ENCODE measurements around the gene SLC4A2.

The SLC4A2 gene

DNA sequence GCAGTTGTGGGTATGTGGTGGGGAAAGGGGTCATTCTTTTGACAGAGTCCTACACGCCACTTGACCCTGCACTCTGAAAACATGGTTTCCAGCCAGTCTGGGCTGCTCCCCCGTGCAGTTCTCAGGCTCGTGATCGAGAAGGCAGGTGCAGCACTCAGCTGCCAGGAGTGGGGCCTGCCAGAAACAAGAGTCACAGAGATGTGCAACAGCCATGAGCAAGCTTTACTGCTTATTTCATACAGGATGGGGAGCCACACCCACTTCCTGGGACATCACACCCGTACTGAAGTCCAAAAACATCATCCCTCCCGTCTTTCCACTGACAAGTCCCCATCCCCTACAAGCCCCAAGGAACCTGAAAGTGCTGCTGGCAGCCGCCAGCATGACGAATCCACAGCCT, 44.4 kb upstream of the SLC4A2 start:
- Histone ChIP-seq H3K4me3 (ENCODE audit: low read length in 2 of 2) (no peak overlapping the region), H3K9ac (ENCODE audit: low read length in 2 of 2) (no peak overlapping the region), H3K27me3 (ENCODE audit: control insufficient read depth in 1 of 2, insufficient read depth in 2 of 2, low read length in 2 of 2) (peaks cover 45 to 59% of the 10 kb centered on the region in 2 donors), H3K36me3 (ENCODE audit: control insufficient read depth in 2 of 2, insufficient read depth in 2 of 2, low read length in 2 of 2) (no peaks in the 10 kb centered on the region), H3K4me1 (ENCODE audit: control insufficient read depth, insufficient read depth, low read length) (peaks cover 35% of the 10 kb centered on the region), H3K27ac (ENCODE audit: low read length) (no peak overlapping the region), H3K9me3 (ENCODE audit: control insufficient read depth in 2 of 2, low read length in 2 of 2) (no peaks in the 10 kb centered on the region)

DNA sequence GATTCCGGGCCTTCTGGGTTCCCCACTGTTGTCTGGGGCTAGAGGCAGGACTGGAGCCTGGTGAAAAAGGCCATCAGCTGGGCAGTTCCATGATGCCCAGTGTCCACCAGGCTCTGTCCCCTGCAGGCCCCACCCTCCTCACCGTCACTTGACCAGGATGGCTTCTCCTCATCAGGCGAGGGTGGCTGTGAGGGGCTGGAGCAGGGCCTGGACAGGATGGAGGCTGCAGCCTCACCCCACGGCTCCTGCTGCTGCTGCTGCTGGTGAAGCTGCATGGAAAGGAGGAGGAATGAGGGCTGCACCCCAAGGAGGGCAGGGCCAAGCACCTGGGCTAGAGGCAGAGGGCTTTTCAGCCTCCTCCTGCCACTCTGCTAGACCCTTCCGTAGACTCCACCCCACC, 43.4 kb upstream of the SLC4A2 start:
- Histone ChIP-seq H3K9ac (ENCODE audit: low read length in 2 of 2) (no peak overlapping the region), H3K4me1 (ENCODE audit: control insufficient read depth, insufficient read depth, low read length) (peaks cover 33% of the 10 kb centered on the region), H3K9me3 (ENCODE audit: control insufficient read depth in 2 of 2, low read length in 2 of 2) (no peaks in the 10 kb centered on the region), H3K4me3 (ENCODE audit: low read length in 2 of 2) (no peak overlapping the region), H3K27ac (ENCODE audit: low read length) (no peak overlapping the region), H3K36me3 (ENCODE audit: control insufficient read depth in 2 of 2, insufficient read depth in 2 of 2, low read length in 2 of 2) (no peaks in the 10 kb centered on the region), H3K27me3 (ENCODE audit: control insufficient read depth in 1 of 2, insufficient read depth in 2 of 2, low read length in 2 of 2) (peaks cover 47 to 63% of the 10 kb centered on the region in 2 donors)

DNA sequence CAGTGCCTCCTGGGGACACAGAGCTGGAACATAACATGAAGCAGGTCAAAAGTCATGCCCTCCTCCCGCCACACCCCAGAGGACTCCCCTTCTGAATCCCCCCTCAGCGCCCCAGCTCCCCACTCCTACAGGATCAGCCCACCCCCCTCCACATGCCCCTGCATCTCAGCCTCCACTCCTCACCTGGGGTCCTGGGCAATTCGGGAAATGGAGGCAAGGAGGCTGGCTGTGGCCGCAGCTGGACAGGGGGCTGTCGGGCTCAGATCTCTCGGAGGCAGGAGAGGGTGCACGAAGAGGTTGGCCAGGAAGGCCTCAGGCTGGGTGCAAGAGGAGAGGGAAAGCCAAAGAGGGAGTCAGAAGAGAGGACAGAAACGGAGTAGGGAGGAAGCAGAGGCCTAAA, 42.9 kb upstream of the SLC4A2 start:
- Histone ChIP-seq H3K4me1 (ENCODE audit: control insufficient read depth, insufficient read depth, low read length) (peaks cover 33% of the 10 kb centered on the region), H3K27ac (ENCODE audit: low read length) (no peak overlapping the region), H3K9me3 (ENCODE audit: control insufficient read depth in 2 of 2, low read length in 2 of 2) (no peaks in the 10 kb centered on the region), H3K36me3 (ENCODE audit: control insufficient read depth in 2 of 2, insufficient read depth in 2 of 2, low read length in 2 of 2) (no peaks in the 10 kb centered on the region), H3K27me3 (ENCODE audit: control insufficient read depth in 1 of 2, insufficient read depth in 2 of 2, low read length in 2 of 2) (peaks cover 47 to 63% of the 10 kb centered on the region in 2 donors), H3K4me3 (ENCODE audit: low read length in 2 of 2) (no peak overlapping the region), H3K9ac (ENCODE audit: low read length in 2 of 2) (no peak overlapping the region)

DNA sequence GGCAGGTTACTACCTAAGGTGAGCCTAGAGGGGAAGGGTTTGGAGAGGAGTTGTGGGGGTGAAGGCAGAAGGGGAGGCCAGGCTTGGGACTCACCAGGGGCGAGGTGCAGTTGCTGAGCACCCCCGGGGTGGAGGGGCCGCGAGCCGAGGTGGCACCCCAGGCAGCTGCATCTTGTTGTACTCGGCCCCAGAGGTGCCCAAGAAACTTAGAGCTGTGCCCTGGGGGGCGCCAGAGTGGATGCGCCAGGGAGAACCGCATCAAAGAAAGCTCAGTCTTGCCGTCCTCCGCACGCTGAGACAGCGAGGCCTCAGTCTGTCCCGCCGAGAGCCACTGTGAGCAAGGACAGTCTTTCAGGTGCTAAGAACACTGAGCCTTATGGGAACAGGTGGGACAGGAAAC, 42.4 kb upstream of the SLC4A2 start:
- Histone ChIP-seq H3K4me3 (ENCODE audit: low read length in 2 of 2) (no peak overlapping the region), H3K9ac (ENCODE audit: low read length in 2 of 2) (no peak overlapping the region), H3K4me1 (ENCODE audit: control insufficient read depth, insufficient read depth, low read length) (peaks cover 33% of the 10 kb centered on the region), H3K27ac (ENCODE audit: low read length) (no peak overlapping the region), H3K36me3 (ENCODE audit: control insufficient read depth in 2 of 2, insufficient read depth in 2 of 2, low read length in 2 of 2) (no peaks in the 10 kb centered on the region), H3K9me3 (ENCODE audit: control insufficient read depth in 2 of 2, low read length in 2 of 2) (no peaks in the 10 kb centered on the region), H3K27me3 (ENCODE audit: control insufficient read depth in 1 of 2, insufficient read depth in 2 of 2, low read length in 2 of 2) (peaks cover 45 to 63% of the 10 kb centered on the region in 2 donors)

DNA sequence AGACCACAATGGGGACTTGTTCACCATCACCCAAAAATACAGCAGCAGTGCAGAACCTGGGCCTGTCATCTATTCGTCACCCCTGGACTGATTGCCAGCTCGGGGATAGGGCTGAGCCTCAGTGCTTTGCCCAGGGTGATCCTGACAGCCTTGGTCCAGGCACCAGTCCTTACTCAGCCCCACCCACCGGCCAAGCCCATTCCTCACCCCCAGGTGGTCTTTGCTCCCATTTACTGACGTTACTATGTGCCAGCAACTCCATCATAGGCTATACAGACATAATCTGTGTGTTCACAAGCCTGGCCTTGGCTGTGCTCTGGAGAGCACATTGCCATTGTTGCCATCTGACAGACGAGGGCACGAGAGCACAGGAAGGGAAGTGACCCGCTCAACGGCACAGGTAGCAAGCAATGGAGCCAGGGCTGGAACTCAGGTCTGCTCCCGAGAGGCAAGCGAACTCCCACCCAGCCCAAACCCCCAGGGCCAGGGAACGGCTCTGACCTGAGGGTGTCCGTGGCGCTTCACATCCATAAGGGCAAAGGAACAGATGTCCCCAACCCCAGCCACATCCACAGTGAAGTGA, 41.9 kb upstream of the SLC4A2 start:
- Histone ChIP-seq H3K4me3 (ENCODE audit: low read length in 2 of 2) (no peak overlapping the region), H3K36me3 (ENCODE audit: control insufficient read depth in 2 of 2, insufficient read depth in 2 of 2, low read length in 2 of 2) (no peaks in the 10 kb centered on the region), H3K27me3 (ENCODE audit: control insufficient read depth in 1 of 2, insufficient read depth in 2 of 2, low read length in 2 of 2) (peaks cover 42 to 59% of the 10 kb centered on the region in 2 donors), H3K9me3 (ENCODE audit: control insufficient read depth in 2 of 2, low read length in 2 of 2) (no peaks in the 10 kb centered on the region), H3K4me1 (ENCODE audit: control insufficient read depth, insufficient read depth, low read length) (peaks cover 33% of the 10 kb centered on the region), H3K9ac (ENCODE audit: low read length in 2 of 2) (no peak overlapping the region), H3K27ac (ENCODE audit: low read length) (no peak overlapping the region)

DNA sequence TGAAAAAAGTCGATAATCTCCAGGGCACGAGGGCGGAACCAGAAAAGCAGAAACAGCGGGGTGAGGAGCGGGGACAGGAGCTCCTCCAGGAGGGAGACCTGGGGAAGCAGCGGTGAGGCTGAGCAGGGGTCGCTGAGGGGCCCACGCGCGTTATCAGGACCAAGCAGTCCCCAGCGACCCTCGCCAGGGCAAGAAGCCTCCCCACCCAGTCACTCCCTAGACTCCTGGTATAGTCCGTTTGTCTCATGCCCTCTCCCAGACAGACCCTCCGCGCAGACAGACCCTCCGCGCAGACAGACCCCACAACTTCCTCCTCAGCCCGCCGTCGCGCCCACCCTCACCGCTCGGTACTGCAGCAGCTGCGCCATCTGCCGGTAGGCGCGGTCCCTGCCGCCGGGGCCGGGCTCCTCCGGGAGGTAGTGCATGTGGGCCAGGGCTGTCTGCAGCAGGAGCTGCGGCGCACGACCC, 41.4 kb upstream of the SLC4A2 start:
- H3K27me3 ChIP-seq (ENCODE audit: control insufficient read depth in 1 of 2, insufficient read depth in 2 of 2, low read length in 2 of 2), result peaks cover 41 to 54% of the 10 kb centered on the region in 2 donors
- H3K27ac ChIP-seq (ENCODE audit: low read length), result no peak overlapping the region
- H3K4me3 ChIP-seq (ENCODE audit: low read length in 2 of 2), result peak overlapping the region; percentile 57 to 58
- no peaks in the 10 kb centered on the region for H3K9me3 ChIP-seq (ENCODE audit: control insufficient read depth in 2 of 2, low read length in 2 of 2)
- H3K4me1 ChIP-seq (ENCODE audit: control insufficient read depth, insufficient read depth, low read length), result peaks cover 27% of the 10 kb centered on the region
- no peaks in the 10 kb centered on the region for H3K36me3 ChIP-seq (ENCODE audit: control insufficient read depth in 2 of 2, insufficient read depth in 2 of 2, low read length in 2 of 2)
- no peak overlapping the region for H3K9ac ChIP-seq (ENCODE audit: low read length in 2 of 2)

DNA sequence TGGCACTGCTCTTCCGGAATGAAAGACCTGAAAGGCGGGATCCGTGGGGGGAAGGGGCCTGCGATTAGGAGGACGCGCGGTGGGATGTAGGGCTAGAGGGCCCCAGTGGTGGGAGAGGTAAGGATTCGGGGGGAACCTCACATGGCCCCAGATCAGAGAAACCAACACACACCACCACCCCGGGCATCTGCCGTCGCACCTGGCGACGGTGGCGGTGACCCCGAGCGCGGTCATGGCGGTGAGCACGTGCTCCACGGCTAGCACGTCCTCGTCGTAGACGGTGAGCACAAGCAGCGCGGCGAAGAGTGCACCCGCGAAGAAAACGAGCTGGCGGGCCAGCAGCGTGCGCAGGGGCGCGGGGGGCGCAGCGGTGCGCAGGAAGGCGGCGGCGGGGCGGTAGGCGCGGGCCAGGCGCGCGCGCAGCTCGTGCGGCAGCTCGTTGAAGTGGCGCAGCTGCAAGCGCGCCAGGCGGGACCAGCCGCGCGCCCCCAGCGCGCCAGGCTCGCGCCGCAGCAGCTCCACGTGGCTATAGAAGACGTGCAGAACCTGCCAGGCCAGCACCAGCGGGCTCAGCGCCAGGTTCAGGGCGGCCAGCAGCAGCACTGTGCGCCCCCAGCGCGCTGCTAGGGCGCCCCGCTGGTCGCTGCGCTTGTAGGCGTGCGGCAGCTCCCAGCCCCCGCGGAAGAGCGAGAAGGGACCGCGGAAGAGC, 40.8 kb upstream of the SLC4A2 start:
- H3K4me3 ChIP-seq (ENCODE audit: low read length in 2 of 2), result peak overlapping the region; percentile 57 to 58
- H3K9ac ChIP-seq (ENCODE audit: low read length in 2 of 2), result no peak overlapping the region
- no peak overlapping the region for H3K27ac ChIP-seq (ENCODE audit: low read length)

DNA sequence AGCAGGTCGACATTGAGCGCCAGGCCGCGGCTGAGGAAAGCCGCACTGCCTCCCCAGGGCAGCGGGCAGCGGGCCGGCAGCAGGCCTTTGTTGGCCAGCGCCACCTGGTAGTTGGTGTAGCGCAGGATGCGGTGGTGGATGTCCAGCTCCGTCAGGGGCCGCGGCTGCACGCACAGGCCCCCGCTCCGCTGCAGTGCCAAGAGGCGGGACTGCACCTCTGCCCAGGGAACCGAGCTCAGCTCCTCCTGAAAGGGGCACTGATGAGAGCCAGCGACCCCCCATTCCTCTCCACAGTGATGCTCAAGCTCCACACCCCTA, 40.3 kb upstream of the SLC4A2 start:
- Histone ChIP-seq H3K9ac (ENCODE audit: low read length in 2 of 2) (no peak overlapping the region), H3K27me3 (ENCODE audit: control insufficient read depth in 1 of 2, insufficient read depth in 2 of 2, low read length in 2 of 2) (peaks cover 40 to 46% of the 10 kb centered on the region in 2 donors), H3K27ac (ENCODE audit: low read length) (no peak overlapping the region), H3K9me3 (ENCODE audit: control insufficient read depth in 2 of 2, low read length in 2 of 2) (no peaks in the 10 kb centered on the region), H3K4me3 (ENCODE audit: low read length in 2 of 2) (peak overlapping the region in 1 of 2 donors; percentile 58), H3K4me1 (ENCODE audit: control insufficient read depth, insufficient read depth, low read length) (peaks cover 18% of the 10 kb centered on the region), H3K36me3 (ENCODE audit: control insufficient read depth in 2 of 2, insufficient read depth in 2 of 2, low read length in 2 of 2) (no peaks in the 10 kb centered on the region)

More for the DNA sequence above, 40.8 kb upstream of the SLC4A2 start:
- H3K4me1 ChIP-seq (ENCODE audit: control insufficient read depth, insufficient read depth, low read length), result peaks cover 23% of the 10 kb centered on the region
- peaks cover 41 to 51% of the 10 kb centered on the region in 2 donors for H3K27me3 ChIP-seq (ENCODE audit: control insufficient read depth in 1 of 2, insufficient read depth in 2 of 2, low read length in 2 of 2)
- H3K9me3 ChIP-seq (ENCODE audit: control insufficient read depth in 2 of 2, low read length in 2 of 2), result no peaks in the 10 kb centered on the region
- no peaks in the 10 kb centered on the region for H3K36me3 ChIP-seq (ENCODE audit: control insufficient read depth in 2 of 2, insufficient read depth in 2 of 2, low read length in 2 of 2)

DNA sequence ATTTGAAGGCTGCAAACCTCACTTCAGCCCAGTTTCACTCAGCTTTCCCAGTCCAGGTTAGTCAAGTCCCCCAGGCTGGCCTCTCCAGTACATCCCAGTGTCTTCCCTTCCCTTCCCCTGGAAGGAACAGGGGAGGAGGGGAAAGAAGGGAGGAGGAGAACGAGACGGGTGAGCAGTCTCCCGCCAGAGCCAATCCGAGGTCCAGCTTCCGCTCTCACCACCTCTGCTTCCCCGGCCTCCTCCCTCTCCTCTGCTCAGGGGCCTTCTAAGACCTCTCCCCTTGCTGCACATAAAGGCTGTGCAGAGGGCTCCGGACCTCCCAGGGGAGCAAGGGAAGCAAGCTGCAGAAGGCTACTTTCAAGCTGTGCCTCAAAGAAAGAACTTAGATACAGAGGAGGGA, 39.2 kb upstream of the SLC4A2 start:
- no peak overlapping the region for H3K4me3 ChIP-seq (ENCODE audit: low read length in 2 of 2)
- H3K9ac ChIP-seq (ENCODE audit: low read length in 2 of 2), result no peak overlapping the region
- H3K9me3 ChIP-seq (ENCODE audit: control insufficient read depth in 2 of 2, low read length in 2 of 2), result no peaks in the 10 kb centered on the region
- peaks cover 16% of the 10 kb centered on the region for H3K4me1 ChIP-seq (ENCODE audit: control insufficient read depth, insufficient read depth, low read length)
- H3K27me3 ChIP-seq (ENCODE audit: control insufficient read depth in 1 of 2, insufficient read depth in 2 of 2, low read length in 2 of 2), result peaks cover 35 to 39% of the 10 kb centered on the region in 2 donors
- no peaks in the 10 kb centered on the region for H3K36me3 ChIP-seq (ENCODE audit: control insufficient read depth in 2 of 2, insufficient read depth in 2 of 2, low read length in 2 of 2)
- H3K27ac ChIP-seq (ENCODE audit: low read length), result no peak overlapping the region

DNA sequence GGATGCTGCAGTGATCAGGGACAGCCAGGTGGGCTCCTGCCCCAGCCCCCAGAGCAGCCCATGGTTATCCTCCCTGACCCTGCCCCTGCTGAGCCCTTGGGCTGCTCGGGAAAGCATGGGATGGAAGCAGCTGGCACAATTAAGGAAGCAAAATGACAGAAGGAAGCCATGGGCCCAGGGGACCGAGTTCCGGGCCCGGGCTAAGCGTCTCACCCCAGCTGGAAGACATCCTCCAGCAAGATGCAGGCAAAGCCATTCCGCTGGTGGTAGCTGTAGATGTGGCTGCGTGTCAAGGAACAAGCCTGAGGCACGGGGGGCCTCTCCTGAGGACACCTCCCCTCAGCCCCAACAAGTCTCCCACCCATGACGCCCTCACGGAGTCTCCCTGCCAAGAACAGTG, 36.2 kb upstream of the SLC4A2 start:
- Histone ChIP-seq H3K4me1 (ENCODE audit: control insufficient read depth, insufficient read depth, low read length) (peaks cover 16% of the 10 kb centered on the region), H3K9ac (ENCODE audit: low read length in 2 of 2) (no peak overlapping the region)

DNA sequence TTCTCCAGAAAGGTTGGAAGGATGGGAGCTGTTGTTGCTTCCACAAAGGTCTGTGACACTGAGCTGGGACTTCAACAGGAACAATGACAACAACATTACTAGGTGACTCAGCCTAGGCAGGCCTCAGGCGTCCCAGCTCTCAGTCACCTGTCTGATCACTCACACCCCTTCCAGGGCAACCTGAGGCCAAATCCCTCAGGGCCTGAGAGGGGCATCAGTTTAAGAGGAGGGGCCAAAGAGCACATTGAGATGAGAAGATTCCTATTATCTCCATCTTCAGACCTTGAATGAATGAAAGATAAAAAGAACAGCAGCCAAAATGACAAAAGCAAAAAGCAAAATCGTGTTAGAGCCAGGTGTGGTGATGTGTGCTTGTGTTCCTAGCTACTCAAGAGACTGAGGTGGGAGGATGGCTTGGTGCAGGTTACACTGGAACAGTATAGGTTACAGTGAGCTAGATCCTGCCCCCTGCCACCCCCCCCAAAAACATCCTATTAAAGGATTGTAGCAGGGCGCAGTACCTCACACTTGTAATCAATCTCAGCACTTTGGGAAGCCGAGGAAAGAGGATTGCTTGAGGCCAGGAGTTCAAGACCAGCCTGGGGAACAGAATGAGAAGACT, 34.8 kb upstream of the SLC4A2 start, which contains the start of gene ATG9B:
TSS of gene ATG9B (minus strand) at position 60 of the 622 bp plus-strand sequence. CDS start 71 bp downstream, outside the sequence.
- H3K4me3 ChIP-seq (ENCODE audit: low read length in 2 of 2), result no peak within 1 kb of the TSS
- no peak within 1 kb of the TSS for H3K9ac ChIP-seq (ENCODE audit: low read length in 2 of 2)
- no peaks in the 10 kb centered on the region for H3K36me3 ChIP-seq (ENCODE audit: control insufficient read depth in 2 of 2, insufficient read depth in 2 of 2, low read length in 2 of 2)
- H3K4me1 ChIP-seq (ENCODE audit: control insufficient read depth, insufficient read depth, low read length), result peaks cover 14% of the 10 kb centered on the region
- H3K27ac ChIP-seq (ENCODE audit: low read length), result no peak within 1 kb of the TSS
- H3K27me3 ChIP-seq (ENCODE audit: control insufficient read depth in 1 of 2, insufficient read depth in 2 of 2, low read length in 2 of 2), result peaks cover 2 to 5% of the 10 kb centered on the region in 2 donors
- no peaks in the 10 kb centered on the region for H3K9me3 ChIP-seq (ENCODE audit: control insufficient read depth in 2 of 2, low read length in 2 of 2)

More for the DNA sequence above, 36.2 kb upstream of the SLC4A2 start:
- Histone ChIP-seq H3K9me3 (ENCODE audit: control insufficient read depth in 2 of 2, low read length in 2 of 2) (no peaks in the 10 kb centered on the region), H3K27me3 (ENCODE audit: control insufficient read depth in 1 of 2, insufficient read depth in 2 of 2, low read length in 2 of 2) (peaks cover 8 to 11% of the 10 kb centered on the region in 2 donors), H3K27ac (ENCODE audit: low read length) (no peak overlapping the region), H3K4me3 (ENCODE audit: low read length in 2 of 2) (no peak overlapping the region), H3K36me3 (ENCODE audit: control insufficient read depth in 2 of 2, insufficient read depth in 2 of 2, low read length in 2 of 2) (no peaks in the 10 kb centered on the region)
